Measurements from ENCODE around the gene C2CD2. TPM values are rescaled to one million over a fixed set of nuclear protein-coding genes. Genes with fewer than 3 reads are reported as not detected.

C2CD2 gene
- total and polyA plus RNA-seq, 2 experiments from 2014 or later, result 4.5 to 16.2 TPM

Small RNA genes lying within 50 kb of the gene (small RNA-seq; reads per million reads assigned to genes)
- not detected for gene RF00334 (ENCODE audit: low replicate concordance)

Other genes starting within 250 kb of the C2CD2 start
- 9.2 and 9.9 TPM in 2 replicates for gene RIPK4, start 187.0 kb downstream of the C2CD2 start, total RNA-seq (2014; rRNA removed; shearing (Covaris generic))
- 2.5 and 2.7 TPM in 2 replicates for gene RIPK4, start 187.0 kb downstream of the C2CD2 start, polyA plus RNA-seq (2016; fragmentation: Nextera tagmentation; extraction: Ambion mirVana)
- 8.2 and 10.6 TPM in 2 replicates for gene PRDM15, start 74.7 kb downstream of the C2CD2 start, total RNA-seq (2014; rRNA removed; shearing (Covaris generic))
- gene PRDM15, start 74.7 kb downstream of the C2CD2 start, polyA plus RNA-seq (2016; fragmentation: Nextera tagmentation; extraction: Ambion mirVana), result 3.0 and 3.1 TPM in 2 replicates
- 11.0 and 13.6 TPM in 2 replicates for gene ZBTB21, start 56.3 kb upstream of the C2CD2 start, total RNA-seq (2014; rRNA removed; shearing (Covaris generic))
- gene ZBTB21, start 56.3 kb upstream of the C2CD2 start, polyA plus RNA-seq (2016; fragmentation: Nextera tagmentation; extraction: Ambion mirVana), result 8.7 and 10.0 TPM in 2 replicates
- gene UMODL1, start 117.3 kb upstream of the C2CD2 start, total RNA-seq (2014; rRNA removed; shearing (Covaris generic)), result not detected in 2 replicates
- 0.05 TPM in 1 of 2 replicates, not detected in the other for gene UMODL1, start 117.3 kb upstream of the C2CD2 start, polyA plus RNA-seq (2016; fragmentation: Nextera tagmentation; extraction: Ambion mirVana)